Hematopoietic multipotent progenitor cell treated with erythropoietin and hydrocortisone succinate and interleukin-3 and kit ligand, for 17 days (in vitro differentiated cells): ENCODE data around the gene DEGS2.
"Not testable (repeated sequence)": the region's sequence is repeated elsewhere in the genome, so short reads cannot be mapped to it uniquely, and the experiment has no call there.

ENCODE experiments used
- DNase-seq: peaks from one replicate; pipeline ENCODE4 v3.0.0-alpha.2; 2015; ENCODE audit warnings: low spot score

Gene DEGS2

GRCh38 chr14:100159094-100159864 is at the start of gene DEGS2:
TSS of gene DEGS2 (minus strand) at chr14:100159645. CDS start at chr14:100159587, 58 bp downstream.
- DNase-seq: no peak

- not testable (repeated sequence) for DNase-seq
Observed at GRCh38 chr14:100208136-100208535, 48.7 kb upstream of the DEGS2 start.

GRCh38 chr14:100207588-100207987 is 48.1 kb upstream of the DEGS2 start:
- not testable (repeated sequence) for DNase-seq

- DNase-seq: not testable (repeated sequence)
Observed at GRCh38 chr14:100204835-100205167, 45.4 kb upstream of the DEGS2 start.

- no peak for DNase-seq
Observed at GRCh38 chr14:100203962-100204834, 44.8 kb upstream of the DEGS2 start.

- no peak for DNase-seq
Observed at GRCh38 chr14:100203146-100203545, 43.7 kb upstream of the DEGS2 start.

GRCh38 chr14:100202712-100203111 is 43.3 kb upstream of the DEGS2 start:
- no peak for DNase-seq

- no peak for DNase-seq
Observed at GRCh38 chr14:100201701-100202100, 42.3 kb upstream of the DEGS2 start.

- DNase-seq: no peak
Observed at GRCh38 chr14:100200311-100200710, 40.9 kb upstream of the DEGS2 start.

- DNase-seq: no peak
Observed at GRCh38 chr14:100199240-100199860, 39.9 kb upstream of the DEGS2 start.

GRCh38 chr14:100193417-100194357 is 34.2 kb upstream of the DEGS2 start:
- no peak for DNase-seq

- DNase-seq: peak; percentile 99
Observed at GRCh38 chr14:100192672-100193416, 33.4 kb upstream of the DEGS2 start.

- peak; percentile 11 for DNase-seq
Observed at GRCh38 chr14:100192250-100192671, 32.8 kb upstream of the DEGS2 start.

GRCh38 chr14:100191584-100192249 is 32.3 kb upstream of the DEGS2 start:
- DNase-seq: no peak

- no peak for DNase-seq
Observed at GRCh38 chr14:100190126-100190525, 30.7 kb upstream of the DEGS2 start.

GRCh38 chr14:100188392-100189030 is 29.1 kb upstream of the DEGS2 start:
- no peak for DNase-seq

- DNase-seq: no peak
Observed at GRCh38 chr14:100187247-100187833, 27.9 kb upstream of the DEGS2 start.

GRCh38 chr14:100181876-100182551 is 22.6 kb upstream of the DEGS2 start:
- DNase-seq: not testable (repeated sequence)

GRCh38 chr14:100180671-100181070 is 21.2 kb upstream of the DEGS2 start:
- not testable (repeated sequence) for DNase-seq
